GM23248 (cell line): ENCODE results near the gene COL9A3. TPM values are rescaled to one million over a fixed set of nuclear protein-coding genes. Genes with fewer than 3 reads are reported as not detected.
A peak's percentile ranks its signal among the peaks of the same experiment; 100 is the strongest.

Experiments
- DNase-seq: peaks from one replicate; pipeline ENCODE4 v3.0.0-alpha.2; 2015
- H2AFZ ChIP-seq: fragments of 200-600 bp; sonication (generic); 2 replicates; pipeline ENCODE4 v1.6.1; 2016; ENCODE audit warnings: antibody characterized with exemption
- H3F3A ChIP-seq: fragments of 200-600 bp; sonication (generic); 2 replicates; pipeline ENCODE4 v1.6.1; 2016; ENCODE audit warnings: mild to moderate bottlenecking, antibody characterized with exemption, mixed run types; ENCODE audit not compliant: insufficient read depth
- H3K27ac ChIP-seq: fragments of 200-600 bp; sonication (generic); 2 replicates; pipeline ENCODE4 v1.5.1; 2016; ENCODE audit warnings: mild to moderate bottlenecking
- H3K27me3 ChIP-seq: fragments of 200-600 bp; sonication (generic); replicated peaks from 2 replicates; pipeline ENCODE4 v1.6.1; 2016; ENCODE audit warnings: mild to moderate bottlenecking; ENCODE audit not compliant: insufficient read depth
- H3K36me3 ChIP-seq: fragments of 200-600 bp; sonication (generic); 2 replicates; pipeline ENCODE4 v1.6.1; 2016; ENCODE audit warnings: low read depth, mild to moderate bottlenecking
- H3K4me1 ChIP-seq: fragments of 200-600 bp; sonication (generic); 2 replicates; pipeline ENCODE4 v1.6.1; 2016; ENCODE audit warnings: mild to moderate bottlenecking; ENCODE audit not compliant: insufficient read depth
- H3K4me2 ChIP-seq: fragments of 200-600 bp; sonication (generic); one replicate; pipeline ENCODE4 v1.6.1; 2016; ENCODE audit warnings: mild to moderate bottlenecking; ENCODE audit not compliant: unreplicated experiment
- H3K4me3 ChIP-seq: fragments of 200-600 bp; sonication (generic); 2 replicates; pipeline ENCODE4 v1.5.1; 2016; ENCODE audit warnings: mild to moderate bottlenecking
- H3K79me2 ChIP-seq: fragments of 200-600 bp; sonication (generic); 2 replicates; pipeline ENCODE4 v1.6.1; 2016; ENCODE audit warnings: mild to moderate bottlenecking; ENCODE audit not compliant: insufficient read depth
- H3K9ac ChIP-seq: fragments of 200-600 bp; sonication (generic); 2 replicates; pipeline ENCODE4 v1.6.1; 2016; ENCODE audit warnings: mild to moderate bottlenecking
- H3K9me2 ChIP-seq: fragments of 200-600 bp; sonication (generic); 2 replicates; pipeline ENCODE4 v1.6.1; 2016; ENCODE audit warnings: mixed run types, mild to moderate bottlenecking, moderate library complexity; ENCODE audit not compliant: insufficient read depth
- H3K9me3 ChIP-seq: fragments of 200-600 bp; sonication (generic); one replicate; pipeline ENCODE4 v1.6.1; 2017; ENCODE audit warnings: low read depth
- H4K20me1 ChIP-seq: fragments of 200-600 bp; sonication (generic); 2 replicates; pipeline ENCODE4 v1.6.0; 2016; ENCODE audit not compliant: insufficient read depth
- EZH2 ChIP-seq: fragments of 200-600 bp; sonication (generic); IDR thresholded peaks from 2 replicates; pipeline ENCODE4 v1.6.1; 2018; ENCODE audit warnings: antibody characterized with exemption, mild to moderate bottlenecking; ENCODE audit not compliant: insufficient read depth, poor library complexity, severe bottlenecking
- EZH2phosphoT487 ChIP-seq: fragments of 200-600 bp; sonication (generic); IDR thresholded peaks from 2 replicates; pipeline ENCODE4 v1.6.1; 2018; ENCODE audit warnings: antibody characterized with exemption, moderate library complexity, mild to moderate bottlenecking, low read depth; ENCODE audit not compliant: insufficient read depth
- WGBS, 2 experiments: methylation state at CpG; one replicate each; pipeline ENCODE4 v1.1.6; 2015 to 2017; ENCODE audit warnings: low lambda C conversion rate in 2 of 2, low coverage in 1 of 2; ENCODE audit errors: missing lambda C conversion rate in 2 of 2; 5-methylcytosine and 5-hydroxymethylcytosine counted together
- in situ Hi-C: fragments of 300-500 bp; cut with MboI; formaldehyde crosslinking; loops from 2 replicates; pipeline ENCODE4 v1.15.0; 2020
- polyA plus RNA-seq: library from polyadenylated mRNA; unstranded; fragments of >200 nt; fragmentation: Nextera tagmentation; extraction: Ambion mirVana; gene quantifications from 2 replicates; pipeline ENCODE4 v1.2.1, GENCODE V29; 2016
- total RNA-seq: library from RNA; depleted of rRNA; stranded (reverse); fragments of >200 nt; shearing (Covaris generic); gene quantifications from 2 replicates; pipeline ENCODE4 v1.2.3, GENCODE V29; 2014

The COL9A3 gene
- total and polyA plus RNA-seq, 2 experiments from 2014 or later = 0.25 TPM; not detected in 1

- H3K27ac ChIP-seq = no peak overlapping the region
These were observed 20.0 kb upstream of the COL9A3 start for GRCh38 chr20:62796699-62797491.

GRCh38 chr20:62797671-62798532 lies 18.9 kb upstream of the COL9A3 start:
- WGBS, 2 experiments = 82 to 84% methylated on average over 23 to 24 of the region's 26 CpGs
- Histone ChIP-seq H3K9me3 (no peaks in the 10 kb centered on the region), H4K20me1 (peaks cover 4% of the 10 kb centered on the region; the same call in 1 of the 2 replicates), H3K27me3 (no peaks in the 10 kb centered on the region), H3K9ac (peak overlapping the region; percentile 71), H3K4me1 (peaks cover 4% of the 10 kb centered on the region; the same call in 1 of the 2 replicates), H3K36me3 (0 out of 2 replicates have a peak, but pooled peaks cover 12% of the 10 kb centered on the region), H3K79me2 (peaks cover 9% of the 10 kb centered on the region), H2AFZ (no peak overlapping the region), H3K4me3 (no peak overlapping the region; the same call in 1 of the 2 replicates), H3F3A (peaks cover 25% of the 10 kb centered on the region), H3K4me2 (peak overlapping the region; percentile 87), H3K27ac (no peak overlapping the region), H3K9me2 (no peaks in the 10 kb centered on the region)
- DNase-seq = no peak
- in situ Hi-C loops = loop anchor here (25.0 kb wide), 1 partner anchor 286 kb away; no protein-coding TSS in a partner anchor
- TF ChIP-seq EZH2phosphoT487 (no peak), EZH2 (no peak)

More at GRCh38 chr20:62796699-62797491, 20.0 kb upstream of the COL9A3 start:
- Histone ChIP-seq H3F3A (peaks cover 24% of the 10 kb centered on the region), H3K9me2 (no peaks in the 10 kb centered on the region), H4K20me1 (peaks cover 4% of the 10 kb centered on the region; the same call in 1 of the 2 replicates), H3K27me3 (no peaks in the 10 kb centered on the region), H3K9ac (peak overlapping the region; percentile 74), H3K4me3 (peak overlapping the region; percentile 78), H3K79me2 (peaks cover 9% of the 10 kb centered on the region), H3K4me1 (peaks cover 10% of the 10 kb centered on the region; the same call in 1 of the 2 replicates), H3K4me2 (peak overlapping the region; percentile 87), H3K9me3 (no peaks in the 10 kb centered on the region), H3K36me3 (0 out of 2 replicates have a peak, but pooled peaks cover 12% of the 10 kb centered on the region), H2AFZ (peak overlapping the region; percentile 52; the same call in 1 of the 2 replicates)
- 21 to 65% methylated on average over 13 to 45 of the region's 53 CpGs for WGBS, 2 experiments
- in situ Hi-C loops = loop anchor here (25.0 kb wide), 1 partner anchor 285 kb away; no protein-coding TSS in a partner anchor
- DNase-seq = no peak
- no peak for TF ChIP-seq EZH2phosphoT487
- TF ChIP-seq EZH2 = no peak

GRCh38 chr20:62799036-62799435 lies 17.8 kb upstream of the COL9A3 start:
- H3K27me3 ChIP-seq = no peaks in the 10 kb centered on the region
- H3K9me3 ChIP-seq = no peaks in the 10 kb centered on the region
- peaks cover 9% of the 10 kb centered on the region for H3K79me2 ChIP-seq
- no peak overlapping the region for H2AFZ ChIP-seq
- H3F3A ChIP-seq = peaks cover 29% of the 10 kb centered on the region
- TF ChIP-seq EZH2 = no peak
- TF ChIP-seq EZH2phosphoT487 = no peak
- no peaks in the 10 kb centered on the region for H3K9me2 ChIP-seq
- peaks cover 4% of the 10 kb centered on the region; the same call in 1 of the 2 replicates for H4K20me1 ChIP-seq
- 96% methylated on average over 8 of the region's 8 CpGs for WGBS, 2 experiments
- 0 out of 2 replicates have a peak, but pooled peaks cover 12% of the 10 kb centered on the region for H3K36me3 ChIP-seq
- no peak overlapping the region for H3K27ac ChIP-seq
- H3K4me2 ChIP-seq = no peak overlapping the region
- in situ Hi-C loops = loop anchor here (25.0 kb wide), 1 partner anchor 287 kb away; no protein-coding TSS in a partner anchor
- H3K4me1 ChIP-seq = no peaks in the 10 kb centered on the region
- H3K9ac ChIP-seq = no peak overlapping the region
- no peak overlapping the region for H3K4me3 ChIP-seq
- DNase-seq = no peak

GRCh38 chr20:62799459-62799858 lies 17.4 kb upstream of the COL9A3 start:
- Histone ChIP-seq H3K36me3 (0 out of 2 replicates have a peak, but pooled peaks cover 12% of the 10 kb centered on the region), H3F3A (peaks cover 31% of the 10 kb centered on the region), H3K9me2 (no peaks in the 10 kb centered on the region), H3K27me3 (no peaks in the 10 kb centered on the region), H3K4me1 (no peaks in the 10 kb centered on the region), H3K27ac (no peak overlapping the region), H2AFZ (no peak overlapping the region), H3K4me3 (no peak overlapping the region), H3K4me2 (no peak overlapping the region), H4K20me1 (peaks cover 4% of the 10 kb centered on the region; the same call in 1 of the 2 replicates), H3K9me3 (no peaks in the 10 kb centered on the region), H3K79me2 (peaks cover 9% of the 10 kb centered on the region), H3K9ac (no peak overlapping the region)
- no peak for DNase-seq
- 96 to 97% methylated on average over 19 of the region's 19 CpGs for WGBS, 2 experiments
- TF ChIP-seq EZH2 (no peak), EZH2phosphoT487 (no peak)
- in situ Hi-C loops = loop anchor here (25.0 kb wide), 1 partner anchor 287 kb away; no protein-coding TSS in a partner anchor
